Kidney capillary endothelial cell (primary cell): ENCODE data around the gene ADAMTS6.
A peak's percentile ranks its signal among the peaks of the same experiment; 100 is the strongest.
"Not testable (repeated sequence)": the region's sequence is repeated elsewhere in the genome, so short reads cannot be mapped to it uniquely, and the experiment has no call there.

Experiments used
- DNase-seq: peaks from one replicate; pipeline ENCODE4 v3.0.0-alpha.2; 2018; ENCODE audit warnings: low spot score

Gene ADAMTS6, protein sequence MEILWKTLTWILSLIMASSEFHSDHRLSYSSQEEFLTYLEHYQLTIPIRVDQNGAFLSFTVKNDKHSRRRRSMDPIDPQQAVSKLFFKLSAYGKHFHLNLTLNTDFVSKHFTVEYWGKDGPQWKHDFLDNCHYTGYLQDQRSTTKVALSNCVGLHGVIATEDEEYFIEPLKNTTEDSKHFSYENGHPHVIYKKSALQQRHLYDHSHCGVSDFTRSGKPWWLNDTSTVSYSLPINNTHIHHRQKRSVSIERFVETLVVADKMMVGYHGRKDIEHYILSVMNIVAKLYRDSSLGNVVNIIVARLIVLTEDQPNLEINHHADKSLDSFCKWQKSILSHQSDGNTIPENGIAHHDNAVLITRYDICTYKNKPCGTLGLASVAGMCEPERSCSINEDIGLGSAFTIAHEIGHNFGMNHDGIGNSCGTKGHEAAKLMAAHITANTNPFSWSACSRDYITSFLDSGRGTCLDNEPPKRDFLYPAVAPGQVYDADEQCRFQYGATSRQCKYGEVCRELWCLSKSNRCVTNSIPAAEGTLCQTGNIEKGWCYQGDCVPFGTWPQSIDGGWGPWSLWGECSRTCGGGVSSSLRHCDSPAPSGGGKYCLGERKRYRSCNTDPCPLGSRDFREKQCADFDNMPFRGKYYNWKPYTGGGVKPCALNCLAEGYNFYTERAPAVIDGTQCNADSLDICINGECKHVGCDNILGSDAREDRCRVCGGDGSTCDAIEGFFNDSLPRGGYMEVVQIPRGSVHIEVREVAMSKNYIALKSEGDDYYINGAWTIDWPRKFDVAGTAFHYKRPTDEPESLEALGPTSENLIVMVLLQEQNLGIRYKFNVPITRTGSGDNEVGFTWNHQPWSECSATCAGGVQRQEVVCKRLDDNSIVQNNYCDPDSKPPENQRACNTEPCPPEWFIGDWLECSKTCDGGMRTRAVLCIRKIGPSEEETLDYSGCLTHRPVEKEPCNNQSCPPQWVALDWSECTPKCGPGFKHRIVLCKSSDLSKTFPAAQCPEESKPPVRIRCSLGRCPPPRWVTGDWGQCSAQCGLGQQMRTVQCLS (N-terminal part only)

DNA sequence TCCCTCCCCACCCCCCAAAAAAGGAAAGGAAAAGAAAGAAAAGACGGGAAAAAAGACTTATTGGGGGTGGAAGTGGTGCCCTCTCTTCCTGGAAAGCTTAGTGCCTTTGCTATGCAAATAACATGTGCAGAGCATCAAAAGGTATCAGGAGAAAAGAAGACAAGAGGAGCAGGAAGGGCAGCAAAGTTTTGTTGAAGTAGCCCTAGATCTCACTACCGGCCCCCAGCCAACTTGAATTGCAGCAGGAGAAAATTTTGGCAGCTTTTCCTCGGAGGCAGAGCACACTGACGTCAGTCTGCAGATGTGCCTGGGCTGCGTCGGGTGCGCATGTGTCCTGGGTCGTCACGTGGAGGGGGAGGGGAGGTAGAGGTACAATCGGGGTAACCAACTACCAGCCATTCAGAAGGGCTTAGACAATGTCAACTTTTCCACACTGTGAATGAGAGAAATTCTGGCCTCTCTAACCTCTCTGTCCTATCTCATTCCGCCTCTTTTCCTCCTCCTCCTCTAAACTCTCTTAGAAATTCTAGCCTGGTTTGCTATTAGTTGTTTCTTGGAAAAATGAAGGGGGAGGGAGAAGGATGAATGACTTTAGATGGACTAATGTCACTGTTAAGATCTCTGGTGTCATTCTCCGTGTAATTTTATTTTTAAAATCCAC is at the start of gene ADAMTS6:
TSS of gene ADAMTS6 (minus strand) at position 286 of the 661 bp plus-strand sequence. CDS start 8,247 bp downstream, outside the sequence.
- peak; percentile 74 for DNase-seq

DNA sequence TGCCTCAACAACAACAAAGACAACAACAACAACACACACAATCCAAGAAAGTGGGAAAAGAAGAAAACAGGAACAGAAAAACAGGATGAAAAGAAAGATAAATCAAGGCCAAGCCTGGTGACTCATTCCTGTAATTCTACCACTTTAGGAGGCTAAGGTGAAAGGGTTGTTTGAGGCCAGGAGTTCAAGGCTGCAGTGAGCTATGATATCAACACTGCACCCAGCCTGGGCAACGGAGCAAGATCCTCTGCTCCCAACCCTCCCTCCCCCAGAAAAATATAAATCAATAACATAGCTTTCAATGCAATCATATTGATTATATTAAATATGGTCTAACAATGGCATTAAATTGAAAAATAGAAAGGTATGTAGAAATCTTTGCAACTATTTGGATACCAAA is 49.2 kb upstream of the ADAMTS6 start:
- DNase-seq = no peak

DNA sequence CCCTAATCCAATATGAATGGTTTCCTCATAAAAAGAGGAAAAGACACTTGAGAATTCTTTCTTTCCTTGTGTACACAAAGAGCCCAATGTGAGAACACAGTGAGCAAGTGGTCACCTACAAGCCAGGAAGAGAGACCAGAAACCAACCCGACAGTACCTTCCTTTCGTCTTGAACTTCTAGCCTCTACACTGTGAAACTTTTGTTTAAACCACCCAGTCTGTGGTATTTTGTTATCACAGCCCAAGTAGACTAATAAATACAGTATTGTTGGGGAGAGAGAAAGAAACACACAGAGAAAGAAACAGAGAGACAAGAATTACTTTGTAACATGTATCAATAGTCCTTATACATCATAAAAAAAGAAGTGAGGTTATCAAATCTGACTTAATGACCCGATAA is 44.0 kb upstream of the ADAMTS6 start:
- no peak for DNase-seq

DNA sequence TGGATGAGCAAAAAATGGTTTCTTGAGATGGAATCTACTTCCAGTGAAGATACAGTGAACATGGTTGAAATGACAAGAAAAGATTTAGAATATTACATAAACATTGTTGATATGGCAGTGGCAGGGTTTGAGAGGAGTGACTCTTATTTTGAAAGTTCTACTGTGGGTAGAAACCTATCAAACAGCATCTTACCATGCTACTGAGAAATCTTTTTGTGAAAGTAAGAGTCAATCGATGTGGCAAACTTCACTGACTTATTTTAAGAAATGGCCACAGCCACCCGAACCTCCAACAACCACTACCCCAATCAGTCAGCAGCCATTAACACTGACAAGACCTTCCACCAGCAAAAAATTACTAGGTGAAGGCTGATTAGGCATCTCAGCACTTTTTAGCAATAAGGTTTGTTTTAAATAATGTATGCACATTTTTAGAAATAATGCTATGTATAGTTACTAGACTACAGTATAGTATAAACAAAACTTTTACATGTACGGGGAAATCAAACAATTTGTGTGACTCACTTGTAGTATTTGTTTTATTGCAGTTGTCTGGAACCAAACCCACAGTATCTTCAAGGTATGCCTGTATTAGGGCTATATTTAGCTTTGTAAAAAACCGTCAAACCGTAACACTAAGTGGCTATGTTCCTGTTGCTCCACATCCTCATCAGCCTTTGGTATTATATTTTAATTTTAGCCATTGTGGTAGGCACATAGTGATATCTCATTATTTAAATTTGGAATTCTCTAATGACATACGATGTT is 30.6 kb upstream of the ADAMTS6 start:
- no peak for DNase-seq

DNA sequence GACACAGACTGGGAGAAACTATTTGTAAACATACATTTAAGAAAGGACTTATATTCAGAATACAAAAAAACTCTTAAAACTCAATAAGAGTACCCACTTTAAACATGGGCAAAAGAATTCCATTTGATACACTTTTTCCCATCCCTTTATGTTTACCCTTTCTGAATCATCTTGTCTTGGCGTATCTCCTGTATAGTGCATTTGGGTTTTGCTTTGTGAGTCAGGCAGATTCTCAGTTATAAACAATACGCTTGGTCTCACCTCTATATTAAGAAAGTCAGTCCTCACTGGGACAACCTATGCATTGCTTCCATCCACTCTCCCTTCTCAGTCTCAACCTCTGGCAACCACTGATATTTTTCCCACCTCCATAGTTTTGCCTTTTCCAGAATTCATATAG is 27.3 kb upstream of the ADAMTS6 start:
- DNase-seq = no peak

DNA sequence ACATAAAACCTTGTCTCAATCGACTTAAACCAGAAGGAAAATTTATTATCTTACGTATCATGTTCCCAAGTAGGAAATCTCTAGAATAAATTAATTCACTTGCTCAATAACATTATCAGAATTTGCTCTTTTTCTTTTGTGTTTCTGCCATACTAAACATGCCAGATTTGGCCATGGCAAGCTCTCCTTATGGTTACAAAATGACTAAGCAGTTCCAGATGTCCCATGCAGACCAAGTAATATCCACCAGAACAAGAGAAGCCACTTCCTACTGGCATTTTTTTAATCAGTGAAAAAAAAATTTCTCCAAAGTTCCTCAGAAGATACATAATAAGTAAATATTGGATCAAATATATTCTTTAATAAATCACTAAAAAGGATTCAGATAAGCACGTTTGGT is 25.2 kb upstream of the ADAMTS6 start:
- DNase-seq = no peak

DNA sequence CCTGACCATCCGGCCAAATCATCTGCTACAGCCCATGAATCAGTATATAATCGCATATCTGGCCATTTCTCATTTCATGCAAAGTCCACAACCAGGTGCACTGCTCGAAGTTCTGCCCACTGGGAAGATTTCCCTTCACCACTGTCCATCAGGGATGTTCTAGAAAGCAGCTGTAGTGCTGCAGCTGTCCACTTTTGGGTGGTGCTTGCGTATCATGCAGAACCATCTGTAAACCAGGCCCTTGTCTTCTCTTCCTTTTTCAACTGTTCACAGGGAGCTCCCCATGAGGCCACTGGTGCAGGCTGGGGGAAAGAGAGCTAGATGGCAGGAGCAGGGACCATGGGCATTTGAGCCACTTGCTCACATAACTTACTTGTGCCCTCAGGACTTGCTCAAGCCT is 7.4 kb upstream of the ADAMTS6 start:
- DNase-seq = no peak

DNA sequence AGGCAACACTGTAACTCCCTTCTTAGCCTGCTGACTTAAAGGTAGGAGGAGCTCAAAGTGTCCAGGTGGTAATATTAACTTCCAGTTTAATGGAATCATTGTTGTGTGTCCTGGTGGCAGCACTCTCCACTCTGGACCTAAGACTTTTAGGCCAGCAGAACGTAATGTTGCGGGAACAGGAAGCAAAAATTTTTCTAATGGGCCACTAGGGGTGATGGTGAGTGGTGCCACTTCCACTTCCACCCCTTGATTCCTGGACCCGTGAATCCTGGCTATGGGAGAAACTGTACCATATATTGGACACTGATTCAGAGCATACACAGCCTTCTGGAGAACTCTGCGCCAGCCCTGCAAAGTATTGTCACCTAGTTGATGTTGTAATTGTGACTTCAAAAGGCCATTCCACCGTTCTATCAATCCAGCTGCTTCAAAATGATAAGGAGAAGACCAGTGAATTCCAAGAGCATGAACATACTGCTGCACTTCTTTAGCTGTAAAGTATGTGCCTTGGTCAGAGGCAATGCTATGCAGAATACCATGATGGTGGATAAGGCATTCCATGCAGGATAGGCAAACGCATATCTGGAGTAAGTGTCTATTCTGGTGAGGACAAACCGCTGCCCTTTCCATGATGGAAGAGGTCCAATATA is 6.4 kb upstream of the ADAMTS6 start:
- DNase-seq = not testable (repeated sequence)

DNA sequence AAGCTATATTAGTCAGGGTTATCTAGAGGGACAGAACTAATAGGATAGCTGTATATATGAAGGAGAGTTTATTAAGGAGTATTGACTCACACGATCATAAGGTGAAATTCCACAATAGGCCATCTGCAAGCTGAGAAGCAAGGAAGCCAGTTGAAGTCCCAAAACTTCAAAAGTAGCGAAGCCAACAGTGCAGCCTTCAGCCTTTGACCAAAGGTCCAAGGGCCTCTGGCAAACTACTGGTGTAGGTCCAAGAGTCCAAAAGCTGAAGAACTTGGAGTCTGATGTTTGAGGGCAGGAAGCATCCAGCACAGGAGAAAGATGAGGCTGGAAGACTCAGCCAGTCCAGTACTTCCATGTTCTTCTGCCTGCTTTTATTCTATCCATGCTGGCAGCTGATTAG is 5.1 kb upstream of the ADAMTS6 start:
- not testable (repeated sequence) for DNase-seq

DNA sequence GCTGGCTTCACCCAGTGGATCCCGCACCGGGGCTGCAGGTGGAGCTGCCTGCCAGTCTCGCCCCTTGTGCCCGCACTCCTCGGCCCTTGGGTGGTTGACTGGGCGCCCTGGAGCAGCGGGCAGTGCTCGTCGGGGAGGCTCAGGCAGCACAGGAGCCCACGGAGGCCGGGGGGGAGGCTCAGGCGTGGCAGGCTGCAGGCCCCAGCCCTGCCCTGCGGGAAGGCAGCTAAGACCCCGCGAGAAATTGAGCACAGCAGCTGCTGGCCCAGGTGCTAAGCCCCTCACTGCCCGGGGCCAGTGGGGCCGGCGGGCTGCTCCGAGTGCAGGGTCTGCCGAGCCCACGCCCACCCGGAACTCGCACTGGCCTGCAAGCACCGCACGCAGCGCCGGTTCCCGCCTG is 3.7 kb upstream of the ADAMTS6 start:
- DNase-seq = no peak

DNA sequence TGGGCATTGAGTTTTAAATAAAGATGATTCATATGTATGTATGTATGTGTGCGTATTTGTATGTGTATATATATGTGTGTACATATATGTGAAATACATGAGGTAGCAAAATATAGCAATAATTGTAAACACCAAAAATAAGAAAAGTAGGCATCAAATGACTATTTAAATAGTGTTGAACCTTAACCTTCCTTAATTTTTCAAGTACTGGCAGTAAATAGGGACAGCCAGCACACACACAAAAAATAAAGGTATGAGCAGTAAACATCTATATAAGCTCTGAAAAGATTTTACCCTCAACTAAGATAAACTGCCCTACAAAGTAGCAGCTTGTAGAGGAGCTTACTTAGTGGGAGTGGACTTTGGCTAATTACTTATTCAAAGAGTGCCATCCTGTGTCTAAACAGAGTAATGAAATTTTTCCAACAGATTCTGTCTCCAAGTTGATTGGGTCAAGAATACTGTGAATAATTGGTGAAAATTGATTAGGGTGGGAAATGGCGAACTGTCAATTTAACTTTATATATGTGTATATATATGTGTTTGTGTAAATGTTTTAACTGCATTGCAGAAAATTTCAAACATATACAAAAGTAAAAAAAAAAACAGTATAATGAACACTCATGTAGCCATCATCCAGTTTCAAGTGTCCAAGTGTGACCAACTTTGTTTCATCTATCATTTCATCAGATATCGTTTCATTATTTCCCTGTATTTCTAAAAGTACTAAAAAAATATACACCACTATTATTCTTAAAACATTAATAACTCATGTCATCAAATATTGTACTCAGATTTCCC is 2.0 kb upstream of the ADAMTS6 start:
- DNase-seq = peak; percentile 84

DNA sequence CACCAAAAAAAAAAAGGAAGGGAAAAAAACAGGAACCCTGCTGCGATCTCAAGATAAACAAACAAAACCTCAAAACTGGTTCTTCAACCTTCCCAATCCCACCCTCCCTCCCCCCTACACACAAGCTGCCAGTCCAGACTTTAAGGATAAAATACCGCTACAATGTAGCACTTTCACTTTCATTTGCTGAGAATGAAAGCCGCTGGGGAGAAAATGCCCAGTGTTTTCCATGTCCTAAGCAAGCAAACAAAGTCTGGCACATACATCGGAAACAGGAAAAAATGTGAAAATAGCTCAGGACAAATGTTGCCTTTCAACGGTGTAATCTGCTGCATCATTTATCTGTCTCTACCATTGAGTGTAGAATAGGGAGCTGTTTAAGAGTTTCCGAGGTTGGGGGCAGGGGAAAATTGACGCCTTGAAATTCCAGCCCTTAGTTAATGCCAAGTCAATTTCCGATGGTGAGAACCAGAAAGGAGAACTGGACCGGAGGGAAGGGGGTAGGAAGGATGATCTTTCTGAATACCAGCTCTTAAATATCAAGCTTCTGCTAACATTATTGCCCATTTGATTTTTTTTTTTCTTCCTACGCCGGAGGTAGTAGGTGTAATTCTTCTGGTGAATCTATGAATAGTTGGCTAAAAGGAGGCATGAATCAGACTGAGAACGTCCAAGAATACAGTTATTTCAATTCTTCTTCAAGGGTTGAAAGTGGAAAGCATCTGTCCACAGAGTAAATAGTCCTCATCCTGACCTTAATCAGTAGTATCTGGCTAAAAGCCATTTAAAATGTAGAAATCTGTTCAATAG is 1.2 kb upstream of the ADAMTS6 start:
- peak; percentile 64 for DNase-seq

DNA sequence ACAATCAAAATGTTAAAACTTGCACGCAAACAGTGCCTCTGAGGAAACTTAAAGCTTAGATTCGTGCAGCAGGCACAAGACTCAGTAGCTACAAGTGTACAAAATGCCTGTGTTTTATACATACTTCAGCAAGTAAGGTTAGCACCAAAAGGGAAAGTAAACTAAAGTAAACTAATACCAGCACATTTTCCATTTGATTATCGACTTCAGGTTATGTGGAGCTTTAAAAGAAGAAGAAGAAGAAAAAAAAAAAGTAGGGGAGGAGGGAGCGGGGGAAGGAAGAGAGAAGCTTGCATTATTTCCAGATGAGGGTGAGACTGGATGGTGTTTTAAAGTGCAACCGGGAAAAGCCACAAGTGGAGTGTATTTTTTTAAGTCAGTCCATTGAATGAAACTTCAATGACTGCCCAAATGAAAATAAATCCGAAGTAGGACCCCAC is 596 bp upstream of the ADAMTS6 start:
- peak; percentile 31 for DNase-seq

DNA sequence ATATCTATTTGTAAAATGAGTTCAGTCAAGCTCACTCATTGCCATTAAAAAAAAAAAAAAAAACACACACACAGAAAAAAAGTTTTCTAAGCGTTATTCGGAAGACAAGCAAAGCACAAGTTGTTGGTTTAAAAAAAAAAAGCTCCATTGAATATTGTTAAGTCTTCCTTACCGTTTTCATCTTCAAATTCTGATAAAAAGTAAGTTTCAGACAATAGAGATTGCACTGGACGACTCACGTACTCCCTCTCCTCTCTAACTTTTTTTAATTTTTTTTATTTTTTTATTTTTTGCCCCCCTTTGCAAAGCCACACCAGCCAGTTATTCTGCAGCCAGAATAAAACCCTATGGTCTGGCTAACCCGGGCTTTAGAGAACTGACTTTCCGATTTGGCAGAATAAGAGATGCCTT is 544 bp downstream of the ADAMTS6 start:
- no peak for DNase-seq

DNA sequence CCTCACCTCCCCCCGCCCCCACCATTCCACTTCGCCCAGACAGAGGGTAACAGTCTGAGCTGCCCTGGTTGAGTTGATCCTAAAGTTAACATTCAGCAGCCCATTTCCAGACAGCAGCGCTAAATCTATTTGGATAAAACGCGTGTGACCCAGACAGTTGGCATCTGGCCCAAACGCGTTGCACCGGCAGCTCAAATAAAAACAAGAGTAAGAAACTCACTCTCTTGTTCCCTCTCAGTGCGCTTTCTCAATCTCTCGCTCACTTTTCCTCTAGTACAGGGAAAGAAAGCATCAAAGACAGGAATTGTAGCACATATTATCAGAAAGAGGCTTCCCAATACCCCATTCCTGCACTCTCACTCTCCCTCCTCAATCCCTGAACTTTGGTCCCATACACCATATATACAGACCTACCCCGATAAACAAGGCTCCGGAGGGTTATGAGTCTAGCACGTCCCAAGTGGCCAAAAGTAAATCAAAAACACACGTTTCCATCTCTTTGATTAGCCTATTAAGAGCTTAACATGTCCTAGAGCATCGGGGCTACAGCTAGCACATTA is 1.3 kb downstream of the ADAMTS6 start:
- DNase-seq = peak; percentile 55

DNA sequence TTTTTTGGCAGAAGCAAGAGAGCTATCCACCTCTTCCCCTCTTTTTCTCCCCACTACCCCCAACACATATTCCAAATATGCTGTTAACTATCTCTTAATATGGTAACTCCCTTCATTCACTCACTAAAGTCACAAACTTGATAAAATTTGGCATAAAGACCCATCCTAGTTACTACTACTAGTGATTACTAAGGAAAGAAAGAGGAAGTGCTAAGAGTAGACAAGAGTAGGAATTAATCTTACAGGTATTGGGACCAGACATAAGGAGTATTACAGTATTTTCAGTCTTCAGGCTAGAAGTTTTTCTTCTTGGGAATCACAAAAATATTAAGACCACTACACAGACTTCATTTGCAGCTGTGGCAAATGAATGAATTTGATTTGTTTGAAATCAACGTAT is 2.2 kb downstream of the ADAMTS6 start:
- DNase-seq = no peak

DNA sequence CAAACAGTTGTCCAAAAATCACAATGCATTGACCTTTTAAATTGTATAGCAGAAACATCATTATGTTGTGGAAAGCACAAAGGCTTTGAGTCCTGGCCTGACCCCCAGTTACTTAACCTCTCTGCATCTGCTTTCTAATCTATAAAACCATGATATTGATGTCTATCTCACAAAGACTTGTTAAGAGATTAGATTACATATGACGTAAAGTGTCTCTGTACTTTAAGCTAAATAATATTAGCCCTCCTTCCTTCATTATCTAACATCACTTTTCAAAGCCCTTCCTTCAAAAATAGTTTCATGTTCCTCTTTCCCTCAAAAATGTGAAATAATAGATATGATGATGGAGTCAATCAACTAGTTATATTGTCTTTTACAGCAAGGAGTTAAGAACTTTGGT is 3.4 kb downstream of the ADAMTS6 start:
- DNase-seq = no peak

DNA sequence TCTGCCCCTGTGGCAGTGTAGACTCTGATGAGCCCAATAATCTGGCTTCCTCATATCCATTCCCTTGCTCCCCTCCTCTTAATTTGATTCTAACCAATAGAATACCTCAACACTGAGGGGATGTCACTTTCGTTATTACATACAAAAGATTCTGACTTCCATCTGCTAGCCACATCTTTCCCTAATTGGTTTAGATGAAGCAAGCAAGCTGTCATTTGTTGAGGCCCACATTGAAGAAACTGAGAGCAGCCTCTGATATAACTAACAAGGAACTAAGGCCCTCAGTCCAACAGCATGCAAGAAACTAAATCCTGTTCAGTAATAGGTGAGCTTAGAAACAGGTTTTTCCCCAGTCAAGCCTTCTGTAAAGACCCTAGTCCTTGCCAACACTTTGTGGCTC is 5.8 kb downstream of the ADAMTS6 start:
- DNase-seq = no peak

DNA sequence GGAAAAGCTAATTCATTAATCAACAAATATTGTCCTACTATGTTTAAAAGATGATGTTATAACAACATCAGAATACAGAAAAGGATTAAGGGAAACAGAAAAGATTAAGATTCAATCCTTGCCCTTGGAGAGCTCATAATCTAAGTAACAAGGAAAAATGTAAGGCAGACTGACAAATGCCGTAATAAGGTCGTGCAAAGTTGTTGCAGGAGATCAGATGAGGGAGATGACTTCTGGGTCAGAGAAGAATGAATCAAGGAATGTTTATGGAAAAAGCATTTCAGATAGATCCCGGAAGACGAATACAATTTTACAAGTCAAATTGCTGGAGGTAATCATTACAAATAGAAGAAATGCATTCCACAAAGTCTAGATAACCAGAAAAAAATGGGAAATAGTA is 6.4 kb downstream of the ADAMTS6 start:
- DNase-seq = no peak
